DMS53 treated with DMSO at 0.1 percent for 48 hours (cell line): ENCODE data around the gene AUTS2.
"Not testable (repeated sequence)": the region's sequence is repeated elsewhere in the genome, so short reads cannot be mapped to it uniquely, and the experiment has no call there.

Experiments
- DNase-seq: peaks from one replicate; lab custom pipeline; 2025; ENCODE audit not compliant: unreplicated experiment; lab: John Stamatoyannopoulos, UW

Gene AUTS2

DNA sequence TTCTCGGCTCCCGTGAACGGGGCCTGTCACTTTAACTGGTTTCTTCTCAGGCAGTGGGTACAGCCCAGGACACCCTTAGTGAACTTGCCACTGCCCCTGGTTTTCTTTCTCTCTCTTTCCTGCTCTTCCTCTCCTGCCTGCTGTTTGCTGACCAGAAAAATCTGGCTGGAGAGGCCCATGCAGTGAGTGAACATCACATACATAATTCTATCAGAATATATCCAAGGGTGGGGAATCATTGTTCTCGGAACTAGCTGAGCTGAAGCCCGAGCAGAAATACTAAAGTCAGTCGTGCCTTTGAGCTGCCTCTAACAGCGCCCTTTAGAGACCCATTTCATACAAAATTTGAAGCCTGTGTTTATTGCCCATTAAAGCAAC, 1032.2 kb downstream of the AUTS2 start:
- no peak for DNase-seq

DNA sequence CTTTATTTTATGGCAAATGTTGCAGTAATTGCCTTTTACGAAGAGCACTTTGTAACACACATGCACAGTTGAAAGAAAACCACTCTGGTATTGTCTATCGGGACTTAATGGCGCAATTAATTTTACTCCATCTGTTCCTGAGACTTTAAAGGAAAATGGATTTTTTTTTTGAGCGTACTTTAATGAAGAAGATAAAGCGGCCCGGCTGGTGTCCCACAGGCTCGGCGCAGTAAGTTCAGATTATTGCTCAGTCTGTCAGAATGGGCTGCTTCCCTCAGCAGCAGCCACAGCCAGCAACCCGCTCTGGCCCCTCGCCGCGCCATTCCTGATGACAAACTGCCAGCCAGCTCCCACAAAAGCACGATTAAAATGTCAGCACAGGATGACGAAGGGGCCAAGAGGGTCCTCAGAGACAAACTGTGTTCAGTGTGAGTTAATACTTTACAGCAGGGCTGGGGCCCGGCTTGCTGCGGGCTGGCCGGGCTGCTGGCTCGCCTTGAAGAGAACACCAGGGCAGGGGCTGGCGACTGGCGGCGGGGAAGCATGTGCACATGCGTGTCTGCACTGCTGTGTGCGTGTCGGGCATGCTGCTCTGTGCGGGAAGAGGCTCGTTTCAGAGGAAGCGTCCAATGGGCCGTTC, 1032.7 kb downstream of the AUTS2 start:
- no peak for DNase-seq

DNA sequence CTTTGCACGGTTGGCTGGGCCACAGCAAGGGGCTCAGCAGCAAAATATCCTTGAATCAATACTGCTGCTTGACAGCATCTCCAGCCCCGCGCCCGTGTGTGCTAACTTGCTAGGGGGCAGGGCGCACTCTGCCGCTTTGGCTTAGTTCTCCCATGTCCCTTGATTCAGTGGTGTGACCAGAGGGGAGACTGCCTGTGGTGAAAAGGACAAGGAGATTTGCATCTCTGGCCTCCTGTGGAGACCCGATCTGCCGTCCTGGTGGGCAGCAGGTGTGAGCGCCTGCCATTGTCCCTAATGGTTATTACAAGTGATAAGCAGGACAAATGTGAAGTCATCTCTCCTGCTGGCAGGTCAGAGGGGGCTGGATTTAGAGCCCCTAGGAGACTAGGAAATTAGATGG, 1033.4 kb downstream of the AUTS2 start:
- no peak for DNase-seq

DNA sequence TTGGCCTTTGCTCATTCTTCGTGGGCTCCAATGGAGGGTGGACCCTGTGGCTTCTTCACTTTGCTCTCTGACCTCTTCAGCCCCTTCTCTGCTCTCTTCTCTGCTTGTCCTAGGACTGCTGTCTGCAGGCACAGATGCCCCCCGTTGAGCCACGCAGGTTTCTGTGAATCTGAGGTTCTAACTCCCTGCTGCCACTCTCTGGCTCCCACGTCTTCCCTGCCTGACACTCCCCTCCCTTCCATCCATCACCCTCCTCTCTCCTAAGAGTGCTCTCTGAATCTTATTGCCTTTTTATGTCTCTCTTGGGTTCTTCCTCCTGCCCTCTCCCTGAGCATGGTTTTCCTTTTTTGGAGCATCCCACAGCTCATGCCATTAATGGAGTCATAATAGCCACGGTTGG, 1034.1 kb downstream of the AUTS2 start:
- no peak for DNase-seq

DNA sequence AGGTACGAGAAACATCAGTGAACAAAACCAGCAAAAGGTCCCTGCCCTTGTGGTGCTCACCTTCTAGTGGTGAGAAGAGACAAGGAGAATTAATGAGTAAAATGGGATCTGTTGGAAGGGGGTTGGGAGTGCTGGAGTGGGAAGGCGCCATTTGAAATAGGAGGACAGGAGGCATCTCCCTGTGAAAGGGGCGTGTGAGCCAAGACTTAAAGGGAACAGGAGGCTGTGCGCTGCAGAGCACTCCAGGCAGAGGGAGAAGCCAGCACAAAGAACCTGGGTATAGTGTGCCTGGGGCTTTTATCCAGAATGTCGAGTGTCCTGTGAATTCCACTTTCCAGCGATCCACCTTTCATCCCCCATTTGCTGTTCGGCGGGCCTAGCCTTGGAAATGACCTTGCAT, 1035.8 kb downstream of the AUTS2 start:
- no peak for DNase-seq

DNA sequence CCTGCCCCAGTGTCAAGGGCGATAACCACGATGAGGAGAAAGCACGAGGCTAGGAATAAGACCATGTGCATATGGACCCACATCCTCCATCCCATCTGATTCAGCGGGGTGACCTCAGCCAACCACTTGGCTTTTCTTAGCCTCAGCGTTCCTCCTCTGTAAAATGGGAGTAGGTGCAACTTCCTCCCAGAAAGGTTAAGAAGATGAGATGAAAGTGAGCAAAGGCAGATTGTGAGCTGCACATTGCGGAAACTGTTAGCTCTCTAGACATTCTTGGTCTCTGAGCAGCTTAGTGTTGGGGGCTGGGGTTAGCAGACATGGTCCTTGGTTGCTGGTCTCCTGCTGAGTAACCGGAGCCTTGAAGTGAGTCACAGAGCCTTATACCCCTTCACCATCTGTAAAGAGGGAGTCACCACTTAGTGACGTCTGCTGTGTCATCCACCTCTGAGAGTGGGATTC, 1036.4 kb downstream of the AUTS2 start:
- DNase-seq, result no peak

DNA sequence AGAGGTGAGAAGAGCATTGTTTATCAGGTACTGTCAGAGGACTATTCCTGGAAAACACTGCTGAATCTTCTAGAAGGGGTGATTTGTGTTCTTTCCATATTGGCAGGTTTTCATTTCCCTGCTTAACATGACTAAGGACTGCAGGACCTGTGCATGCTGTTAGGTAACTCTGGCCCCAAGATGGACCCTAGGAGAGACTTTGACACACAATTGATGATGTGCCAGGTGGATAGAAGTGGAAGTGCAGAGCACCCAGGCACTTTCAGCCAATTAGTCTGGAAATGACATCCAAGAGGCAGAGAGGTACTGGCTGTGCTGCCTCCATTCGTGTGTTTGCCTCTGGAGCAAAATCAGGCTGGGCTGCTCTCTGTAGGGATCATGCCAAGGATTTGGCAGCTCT, 1037.4 kb downstream of the AUTS2 start:
- no peak for DNase-seq

DNA sequence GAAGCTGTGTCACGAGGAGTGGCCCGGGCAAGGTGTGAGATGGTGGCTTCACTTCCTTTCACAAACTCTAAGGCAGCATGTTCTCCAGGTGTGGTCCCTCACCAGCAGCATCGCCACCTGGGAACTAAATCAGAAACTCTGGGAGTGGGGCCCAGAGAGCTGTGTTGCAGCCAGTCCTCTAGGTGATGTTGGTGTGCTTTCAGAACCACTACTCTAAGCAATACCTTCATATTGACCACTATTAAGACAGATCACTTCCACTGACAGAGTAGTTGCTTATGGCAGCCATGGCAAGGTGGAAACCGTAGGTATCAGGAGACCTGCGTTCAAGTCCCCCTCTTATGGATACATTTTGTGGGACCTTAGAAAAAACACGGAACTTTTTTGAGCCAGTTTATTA, 1037.9 kb downstream of the AUTS2 start:
- no peak for DNase-seq

DNA sequence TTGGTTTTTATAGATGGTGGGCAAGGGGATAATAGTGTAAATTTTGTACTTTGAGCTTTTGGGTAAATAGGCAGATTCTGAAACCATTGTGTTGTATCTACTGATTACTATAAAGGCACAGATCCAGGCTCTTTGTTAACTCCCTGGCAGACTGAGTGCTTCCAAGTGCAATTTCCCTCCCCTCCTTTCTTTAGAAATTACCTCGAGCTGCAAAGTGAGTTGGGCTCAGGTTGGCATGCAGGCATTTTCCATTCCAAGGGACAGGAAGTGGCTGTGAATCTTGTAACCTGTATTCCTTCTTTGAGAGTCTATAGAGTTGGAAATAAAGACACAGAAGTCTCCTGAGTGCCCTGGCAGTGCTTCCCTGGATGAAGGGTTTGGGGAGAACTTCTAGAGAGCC, 1039.5 kb downstream of the AUTS2 start:
- no peak for DNase-seq

DNA sequence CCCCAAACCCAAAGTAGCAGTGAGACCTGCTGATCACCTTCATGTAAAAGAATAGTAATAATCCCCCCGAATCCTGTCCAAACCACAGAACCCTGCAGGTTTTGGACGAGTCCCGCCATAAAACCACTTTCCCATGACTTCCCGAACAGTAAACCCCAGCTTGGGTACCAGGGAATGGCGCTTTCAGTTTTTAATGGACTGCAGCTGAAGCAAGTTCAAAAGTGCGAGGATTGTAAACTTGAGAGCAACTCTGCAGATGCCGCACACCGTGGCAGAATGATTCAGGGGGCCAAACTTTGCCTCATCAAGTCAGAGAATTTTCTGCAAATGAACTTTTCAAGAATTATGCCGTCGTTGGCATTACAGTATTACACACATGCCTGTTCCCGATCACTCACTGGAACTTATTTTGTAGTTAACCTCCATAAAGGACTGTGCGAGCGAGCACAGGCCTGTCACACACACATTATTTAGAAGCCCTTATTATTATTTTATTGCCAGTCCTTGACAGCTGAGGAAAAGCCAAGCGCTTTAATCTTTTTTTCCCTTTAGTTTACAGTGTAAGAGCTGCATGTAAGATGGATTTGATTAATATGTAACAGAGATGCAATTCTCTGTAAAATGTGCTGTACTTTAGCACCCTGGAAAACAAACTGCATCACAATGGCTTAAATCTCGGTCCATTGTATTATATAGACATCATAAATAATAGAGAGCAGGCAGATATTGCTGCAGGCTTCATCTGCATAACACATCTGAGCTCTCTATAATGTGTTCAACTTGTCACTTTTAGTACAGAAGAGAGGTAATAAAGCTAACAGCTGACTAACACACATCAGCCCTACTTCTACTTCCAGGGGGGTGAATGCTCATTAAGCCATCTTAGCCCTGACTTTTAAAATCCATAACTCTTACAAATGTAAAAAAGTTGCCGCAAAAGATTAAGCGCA, 1040.2 kb downstream of the AUTS2 start:
- no peak for DNase-seq

DNA sequence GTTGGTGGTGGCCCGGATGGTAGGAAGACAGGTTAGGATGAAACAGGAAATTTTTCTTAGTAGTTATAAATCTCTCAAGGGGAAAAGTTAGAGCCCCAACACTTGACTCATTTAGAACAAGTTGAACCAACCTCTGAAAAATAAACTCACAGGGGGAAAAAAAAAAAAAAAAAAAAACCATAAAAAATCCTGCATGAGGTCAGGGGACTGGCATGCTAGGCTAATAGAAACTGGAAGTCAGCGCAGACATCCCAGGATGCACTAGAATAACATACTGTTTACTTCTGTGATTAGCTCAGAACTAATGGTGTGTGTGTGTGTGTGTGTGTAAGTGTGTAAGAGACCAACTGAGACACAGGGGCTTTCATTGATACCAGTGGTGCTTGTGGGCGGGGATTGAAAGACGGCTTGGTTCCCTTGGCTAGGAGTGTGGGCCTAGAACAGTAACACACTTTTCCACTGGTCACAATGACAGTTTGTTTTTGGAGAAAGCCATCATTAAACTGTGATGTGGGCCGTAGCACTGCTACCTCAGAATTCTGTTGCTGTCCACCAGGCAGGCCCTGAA, 1042.1 kb downstream of the AUTS2 start:
- no peak for DNase-seq

DNA sequence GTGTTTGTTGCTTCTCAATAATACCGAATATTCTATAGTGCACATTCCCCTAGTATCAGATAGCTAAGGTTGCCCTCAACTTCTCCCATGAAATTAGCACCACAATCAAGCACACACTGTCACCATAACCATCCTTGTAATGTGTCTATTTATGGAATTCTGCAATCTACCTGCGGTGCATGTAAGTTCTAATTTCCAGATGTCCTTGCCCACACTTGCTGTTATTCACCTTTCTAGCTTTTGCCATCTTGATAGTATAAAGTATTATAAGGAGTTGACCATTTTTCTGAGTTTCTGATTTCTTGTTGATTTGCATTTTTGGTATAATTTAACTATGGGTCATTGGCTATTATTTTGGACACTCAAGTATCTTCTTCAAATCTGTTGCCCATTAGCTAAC, 1043.6 kb downstream of the AUTS2 start:
- no peak for DNase-seq

DNA sequence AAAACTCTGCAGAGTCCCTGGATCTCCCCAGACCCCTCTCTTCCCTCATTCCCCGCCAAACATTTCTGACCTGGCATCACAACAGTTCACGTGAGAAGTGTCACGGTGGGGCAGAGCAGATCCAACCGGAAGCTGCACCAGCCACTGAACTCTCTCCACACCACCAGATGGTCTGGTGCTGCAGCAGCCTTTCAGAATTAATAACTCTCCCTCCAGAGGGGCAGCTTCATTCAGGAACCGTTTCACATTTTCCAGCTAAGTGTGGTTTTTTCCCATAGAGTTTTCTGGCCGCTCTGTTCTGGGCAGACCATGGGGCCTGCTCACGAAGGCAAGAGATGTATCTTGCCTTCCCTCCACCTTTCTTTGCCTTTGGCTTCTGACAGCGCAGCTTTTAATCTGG, 1047.0 kb downstream of the AUTS2 start:
- DNase-seq, result no peak

DNA sequence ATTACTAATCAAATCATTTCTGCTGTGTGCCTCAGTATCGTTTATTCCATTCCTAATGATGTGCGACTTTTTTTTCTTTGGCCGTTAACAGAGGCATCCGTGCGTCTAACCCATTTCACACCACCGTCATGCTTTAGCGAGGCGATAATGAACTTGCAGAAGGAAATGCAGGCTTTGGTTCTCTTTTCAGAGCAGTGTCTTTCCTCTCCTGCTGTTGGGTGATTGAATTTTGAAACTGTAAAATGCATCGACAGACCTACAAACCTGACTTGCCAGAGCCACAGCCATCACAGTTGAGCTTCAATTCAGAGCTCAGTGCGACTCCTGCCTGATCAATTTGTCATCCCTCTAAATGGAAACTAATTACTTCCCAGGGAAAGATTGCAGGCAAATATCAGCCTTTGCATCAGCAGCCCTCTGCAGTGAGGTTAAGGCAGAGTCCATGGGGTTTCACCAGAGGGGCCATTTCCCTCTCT, 1047.6 kb downstream of the AUTS2 start:
- DNase-seq, result no peak

DNA sequence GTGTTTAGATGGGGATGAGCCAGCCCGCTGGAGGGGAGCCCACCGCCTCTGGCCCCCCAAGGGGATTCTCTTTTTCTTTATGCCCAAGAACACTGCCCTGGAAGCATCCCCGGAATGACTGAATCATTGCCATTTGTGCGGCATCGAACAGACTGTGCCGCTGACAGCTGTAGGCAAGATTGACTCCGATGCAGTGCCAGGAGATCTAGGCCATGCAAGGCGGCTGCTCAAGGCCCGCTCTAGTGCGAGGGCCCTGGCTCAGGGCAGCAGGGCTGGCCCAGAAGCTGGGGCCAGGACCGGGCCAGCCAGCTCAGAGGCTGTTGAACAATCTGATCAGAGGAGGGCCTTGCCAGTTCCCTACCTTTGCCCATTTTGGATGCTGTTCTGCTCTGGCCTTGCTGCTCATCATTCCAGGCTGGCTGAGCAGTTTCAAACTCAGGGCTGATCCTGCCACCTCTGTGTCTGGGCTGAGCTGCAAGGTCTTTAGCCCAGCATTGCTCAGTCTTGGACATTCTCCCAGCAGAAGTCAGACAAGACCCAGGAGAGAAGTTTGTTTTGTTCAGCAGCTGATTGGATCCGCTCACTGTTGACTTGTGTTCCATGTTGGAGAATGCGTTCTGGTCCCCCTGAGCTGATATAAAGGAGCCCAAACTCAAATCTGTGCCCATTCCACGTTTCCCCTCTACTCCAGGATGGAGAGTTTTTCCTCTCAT, 1048.4 kb downstream of the AUTS2 start:
- DNase-seq, result no peak

DNA sequence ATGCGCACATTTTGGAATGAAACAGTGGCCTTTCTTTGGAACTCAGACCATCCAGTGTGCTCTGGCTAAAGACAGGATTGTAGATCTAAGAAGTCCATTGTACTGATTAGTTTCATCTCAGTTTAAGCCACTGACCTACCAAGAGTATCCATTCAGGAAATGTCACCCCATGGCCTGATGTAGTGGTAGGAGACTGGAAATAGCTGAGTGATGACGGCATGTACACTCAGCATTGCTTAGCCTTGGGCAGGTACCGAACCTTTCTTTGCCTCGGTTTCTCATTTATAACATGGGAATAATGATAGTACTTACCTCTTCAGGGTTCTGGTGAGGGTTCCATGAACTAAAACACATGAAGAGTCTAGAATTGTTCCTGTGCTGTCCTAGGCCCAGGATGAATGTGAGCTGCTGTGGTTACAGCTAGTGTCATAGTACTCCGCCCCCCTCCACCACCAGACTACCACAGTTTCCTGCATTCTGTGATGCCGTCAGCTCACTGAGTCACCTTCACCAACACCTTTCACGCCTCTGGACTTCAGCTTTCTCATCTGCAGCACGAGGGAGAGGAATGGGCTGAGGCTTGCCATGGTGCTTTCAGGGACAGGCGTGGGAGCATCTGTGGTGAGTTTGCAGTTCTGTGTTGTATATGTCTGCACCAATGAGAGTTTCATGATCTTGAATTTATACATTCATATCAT, 1049.7 kb downstream of the AUTS2 start:
- DNase-seq, result no peak

DNA sequence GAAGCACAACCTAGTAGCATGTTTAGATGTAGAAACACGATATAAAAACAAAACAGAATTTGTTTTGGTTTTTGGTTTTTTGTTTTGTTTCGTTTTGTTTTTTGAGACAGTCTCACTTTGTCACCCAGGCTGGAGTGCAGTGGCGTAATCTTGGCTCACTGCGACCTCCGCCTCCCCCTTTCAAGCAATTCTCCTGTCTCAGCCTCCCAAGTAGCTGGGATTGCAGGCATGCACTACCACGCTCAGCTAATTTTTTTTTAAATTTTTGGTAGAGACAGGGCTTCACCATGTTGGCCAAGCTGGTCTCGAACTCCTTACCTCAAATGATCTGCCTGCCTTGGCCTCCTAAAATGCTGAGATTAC, 1050.2 kb downstream of the AUTS2 start:
- not testable (repeated sequence) for DNase-seq

DNA sequence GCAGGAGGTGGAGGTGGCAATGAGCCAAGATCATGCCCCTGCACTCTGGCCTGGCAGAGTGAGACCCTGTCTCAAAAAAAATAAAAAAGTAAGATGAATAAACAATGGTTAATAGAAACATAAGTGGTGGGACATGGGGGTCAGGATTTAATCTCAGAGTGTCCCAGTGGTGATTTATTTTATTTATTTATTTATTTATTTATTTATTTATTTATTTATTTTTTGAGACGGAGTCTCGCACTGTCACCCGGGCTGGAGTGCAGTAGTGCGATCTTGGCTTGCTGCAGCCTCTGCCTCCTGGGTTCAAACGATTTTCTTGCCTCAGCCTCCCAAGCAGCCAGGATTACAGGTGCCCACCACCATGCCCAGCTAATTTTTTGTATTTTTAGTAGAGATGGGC, 1051.0 kb downstream of the AUTS2 start:
- no peak for DNase-seq

DNA sequence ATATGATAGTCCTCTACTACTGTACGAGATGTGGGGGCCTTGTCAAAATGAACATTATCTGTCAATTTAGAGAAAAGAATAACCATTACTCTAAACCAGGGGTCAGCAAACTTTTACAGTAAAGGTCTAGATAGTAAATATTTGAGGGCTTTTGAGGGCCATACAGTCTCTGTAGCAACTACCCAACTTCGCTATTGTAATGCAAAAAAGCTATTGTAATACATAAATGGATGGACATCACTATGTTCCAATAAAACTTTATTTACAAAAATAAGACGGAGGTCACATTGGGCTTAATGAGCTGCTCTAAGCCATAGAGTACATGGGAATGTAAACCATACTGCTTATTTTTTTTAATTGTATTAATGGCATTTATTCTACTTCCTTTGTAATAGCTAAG, 1055.9 kb downstream of the AUTS2 start:
- DNase-seq, result no peak

DNA sequence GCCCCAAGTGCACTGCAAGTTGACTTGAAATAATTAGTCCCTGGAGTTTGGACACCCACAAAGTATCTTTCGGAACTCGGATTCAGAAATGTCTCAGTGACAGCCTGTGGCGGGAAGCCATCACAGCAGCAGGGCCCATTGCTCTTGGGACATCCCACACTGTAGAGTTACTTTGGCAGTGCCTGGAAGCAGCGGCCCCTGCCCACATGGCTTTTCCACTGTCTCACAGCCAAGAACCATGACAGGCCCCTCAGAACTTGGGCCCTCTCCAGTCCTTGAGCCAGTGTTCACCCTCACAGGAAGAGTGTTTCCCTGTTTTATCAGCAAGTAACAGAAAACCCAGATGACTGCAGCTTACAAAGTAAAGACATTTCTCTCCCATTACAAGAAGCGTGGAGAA, 1056.7 kb downstream of the AUTS2 start:
- no peak for DNase-seq

DNA sequence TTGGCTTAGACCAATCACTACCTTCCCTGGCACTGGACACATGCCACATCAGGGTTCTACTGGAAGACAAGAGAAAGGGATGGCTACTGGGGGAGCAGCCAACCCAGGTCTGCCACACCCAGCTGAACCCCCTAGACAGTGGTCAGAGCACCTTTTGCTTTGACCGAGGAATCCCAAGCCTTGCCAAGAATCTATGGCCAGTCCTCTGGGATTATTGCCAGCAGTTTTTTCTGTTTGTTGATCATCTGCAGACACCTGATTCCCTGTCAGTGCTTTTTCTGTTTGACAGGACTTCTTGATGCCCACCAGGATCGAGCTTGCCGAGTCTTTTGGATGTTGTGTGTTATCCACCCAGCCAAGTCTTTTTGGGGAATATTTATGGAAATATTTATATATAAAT, 1057.4 kb downstream of the AUTS2 start:
- DNase-seq, result no peak
